Measurements from ENCODE around the gene ZNF330. TPM values are rescaled to one million over a fixed set of nuclear protein-coding genes. Genes with fewer than 3 reads are reported as not detected.

ZNF330 gene
- total and polyA plus RNA-seq, 2 donors: 32.4 to 36.0 TPM

DNA sequence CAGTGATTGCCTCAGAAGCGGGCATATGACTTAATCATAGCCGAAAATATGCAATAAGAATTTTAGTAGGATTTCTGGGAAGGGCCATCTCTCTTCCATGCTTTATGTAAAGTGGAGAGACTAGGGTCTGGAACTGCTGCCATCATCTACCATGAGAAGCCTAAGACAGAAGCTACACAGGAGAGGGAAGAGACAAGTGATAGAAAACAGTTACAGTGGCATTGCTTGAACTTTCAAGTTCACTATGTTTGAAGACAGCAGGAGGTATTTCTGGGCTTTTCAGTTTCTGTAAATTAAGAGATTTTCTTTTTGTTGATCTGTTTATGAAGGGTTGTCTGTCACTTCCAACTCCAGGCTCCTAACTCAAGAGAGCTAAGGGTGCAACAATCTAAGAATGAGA lies 62.5 kb downstream of the ZNF330 start:
- no peak for DNase-seq (ENCODE audit: low read depth in 6 of 9, low spot score in 9 of 9)
- Histone ChIP-seq H3K9me3 (ENCODE audit: control insufficient read depth in 2 of 2, insufficient read depth in 1 of 2, low read length in 1 of 2) (no peaks in the 10 kb centered on the region), H3K27me3 (ENCODE audit: control insufficient read depth in 2 of 2, insufficient read depth in 1 of 2, low read length in 1 of 2) (no peaks in the 10 kb centered on the region), H3K36me3 (ENCODE audit: control insufficient read depth in 2 of 2, insufficient read depth in 2 of 2, low read length in 1 of 2) (no peaks in the 10 kb centered on the region), H3K4me1 (ENCODE audit: control insufficient read depth in 2 of 2, insufficient read depth in 2 of 2, low read length in 2 of 2) (no peaks in the 10 kb centered on the region), H3K27ac (ENCODE audit: low read depth in 1 of 2, low read length in 1 of 2) (no peak overlapping the region), H3K4me3 (ENCODE audit: low read length in 2 of 2) (no peak overlapping the region)
- 96% methylated on average over 2 of the region's 2 CpGs for WGBS

DNA sequence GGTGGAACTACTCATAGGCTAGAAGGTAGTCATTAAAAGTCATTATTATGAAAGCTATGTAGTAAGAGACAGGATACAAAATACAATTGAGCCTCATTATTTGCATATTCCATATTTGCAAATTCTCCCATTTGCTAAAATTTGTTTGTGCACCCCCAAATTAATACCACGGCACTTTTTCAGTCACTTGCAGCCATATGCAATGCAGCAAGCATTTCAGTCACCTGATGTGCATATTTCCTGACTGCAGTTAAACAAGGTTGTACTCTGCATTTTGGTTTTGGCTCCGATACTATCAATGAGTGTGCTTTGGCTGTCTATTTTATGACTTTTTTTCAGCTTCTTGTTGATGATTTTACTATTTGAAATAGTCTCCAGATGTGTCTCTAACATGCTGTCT lies 62.9 kb downstream of the ZNF330 start:
- no peak for DNase-seq (ENCODE audit: low read depth in 6 of 9, low spot score in 9 of 9)
- Histone ChIP-seq H3K4me1 (ENCODE audit: control insufficient read depth in 2 of 2, insufficient read depth in 2 of 2, low read length in 2 of 2) (no peaks in the 10 kb centered on the region), H3K27me3 (ENCODE audit: control insufficient read depth in 2 of 2, insufficient read depth in 1 of 2, low read length in 1 of 2) (no peaks in the 10 kb centered on the region), H3K4me3 (ENCODE audit: low read length in 2 of 2) (no peak overlapping the region), H3K36me3 (ENCODE audit: control insufficient read depth in 2 of 2, insufficient read depth in 2 of 2, low read length in 1 of 2) (no peaks in the 10 kb centered on the region), H3K27ac (ENCODE audit: low read depth in 1 of 2, low read length in 1 of 2) (no peak overlapping the region), H3K9me3 (ENCODE audit: control insufficient read depth in 2 of 2, insufficient read depth in 1 of 2, low read length in 1 of 2) (no peaks in the 10 kb centered on the region)
- 96% methylated on average over 2 of the region's 2 CpGs for WGBS

Other genes starting within 250 kb of the ZNF330 start
- 2.9 TPM for gene RNF150, start 87.4 kb upstream of the ZNF330 start, total RNA-seq
- gene RNF150, start 87.4 kb upstream of the ZNF330 start, polyA plus RNA-seq: 1.4 TPM